SH-SY5Y (cell line): ENCODE measurements around the gene ZNF804A.

Experiments used
- GATA2 ChIP-seq: IDR thresholded peaks from 2 replicates; pipeline ENCODE4 v1.6.1; 2011; ENCODE audit warnings: mild to moderate bottlenecking, low read depth, low read length
- GATA3 ChIP-seq: IDR thresholded peaks from 2 replicates; pipeline ENCODE4 v1.6.1; 2011; ENCODE audit warnings: low read depth, mild to moderate bottlenecking, low read length, moderate library complexity

DNA sequence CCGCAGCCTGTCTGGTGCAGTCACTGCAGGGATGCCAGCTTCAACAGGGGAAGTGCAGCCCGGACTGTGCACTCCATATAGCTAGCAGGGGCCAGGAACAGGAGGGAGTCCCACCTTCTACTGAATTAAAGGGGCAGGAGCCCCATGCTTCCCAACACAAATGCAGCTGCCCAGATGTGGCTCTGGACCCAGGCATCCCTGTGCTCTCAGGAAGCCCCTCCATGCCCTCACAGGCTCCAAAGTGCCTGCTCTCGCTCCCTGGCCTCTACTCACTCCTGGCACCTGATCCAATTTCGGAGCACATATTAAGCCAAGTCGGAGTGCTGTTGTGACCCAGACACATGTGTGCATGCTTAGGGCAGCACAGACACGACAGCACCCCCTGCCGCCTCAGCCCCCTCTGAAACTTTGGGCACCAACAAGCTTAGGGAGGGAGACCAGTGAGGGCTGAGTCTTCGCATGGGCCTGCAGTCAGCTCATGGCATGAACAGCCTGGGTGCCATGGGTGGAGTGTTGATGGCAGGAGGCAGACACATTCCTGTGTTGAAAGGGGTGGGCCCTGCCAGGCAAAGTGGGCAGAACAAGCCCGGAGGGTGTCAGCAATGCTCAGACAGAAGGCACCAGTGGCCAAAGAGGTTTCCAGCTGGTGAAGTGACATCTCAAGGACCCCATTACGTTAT lies 83.5 kb downstream of the ZNF804A start:
- no peak for TF ChIP-seq GATA2
- TF ChIP-seq GATA3, result no peak
